Measurements from ENCODE around the gene MRFAP1. TPM values are rescaled to one million over a fixed set of nuclear protein-coding genes. Genes with fewer than 3 reads are reported as not detected.

Gene MRFAP1
- total RNA-seq, 1 donor from 2014 or later: 128 TPM

DNA sequence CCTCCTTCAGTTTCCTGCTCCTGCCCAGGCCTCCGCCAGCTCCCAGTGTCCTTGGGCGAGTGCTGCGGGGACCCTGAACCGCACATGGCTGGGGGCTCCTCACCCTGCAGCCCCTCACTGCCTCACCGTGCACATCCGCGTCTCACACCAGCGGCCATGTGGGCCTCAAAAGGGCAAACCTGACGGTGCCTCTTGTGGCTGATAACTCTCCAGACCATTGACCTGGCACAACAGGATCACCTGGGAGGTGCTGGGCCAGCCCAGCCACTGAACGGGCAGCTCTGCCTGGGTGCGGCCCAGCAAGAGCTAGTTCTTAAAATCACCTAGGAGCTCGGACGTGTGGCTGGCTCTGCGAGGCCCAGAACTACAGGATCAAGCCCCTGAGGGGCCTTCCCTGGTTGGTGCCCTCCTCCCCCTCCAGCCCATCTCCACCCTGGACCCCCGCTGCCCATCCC is 49.0 kb downstream of the MRFAP1 start:
- DNase-seq (ENCODE audit: low read depth): no peak

Other genes starting within 250 kb of the MRFAP1 start
- gene PPP2R2C, start 168.1 kb upstream of the MRFAP1 start, total RNA-seq: 0.29 and 2.0 TPM in 2 replicates
- 15.2 and 20.5 TPM in 2 replicates for gene MAN2B2, start 65.5 kb upstream of the MRFAP1 start, total RNA-seq
- gene S100P, start 53.2 kb downstream of the MRFAP1 start, total RNA-seq: not detected in 2 replicates
- gene MRFAP1L1, start 69.2 kb downstream of the MRFAP1 start, total RNA-seq: 69.2 and 71.9 TPM in 2 replicates
- 32.8 and 35.1 TPM in 2 replicates for gene BLOC1S4, start 75.5 kb downstream of the MRFAP1 start, total RNA-seq
- gene KIAA0232, start 142.0 kb downstream of the MRFAP1 start, total RNA-seq: 64.2 and 73.7 TPM in 2 replicates